ENCODE data around the gene NECTIN2.

- TF ChIP-seq CTCF (IDR thresholded peaks at IDR 0.05) (no peak), POLR2A (IDR thresholded peaks at IDR 0.05) (no peak)
Measured at GRCh38 chr19:44925114-44925891, 79.2 kb downstream of the NECTIN2 start.

Measured in right lobe of liver (tissue), 4 donors.